Suprapubic skin (tissue), 4 donors: ENCODE data around the gene UGT3A1.

Experiments used
- CTCF ChIP-seq, 2 donors: fragments of 200-600 bp in 1 of 2; fragments of 450-650 bp in 1 of 2; sonication (generic) in 1 of 2; IDR thresholded peaks; one replicate each; pipeline ENCODE4 v1.5.1; 2016 to 2019; ENCODE audit warnings: antibody characterized with exemption in 2 of 2, mild to moderate bottlenecking in 1 of 2, moderate library complexity in 1 of 2
- EP300 ChIP-seq: sonication (generic); formaldehyde crosslinking; IDR thresholded peaks from one replicate; pipeline ENCODE4 v1.6.1; 2017; ENCODE audit warnings: antibody characterized with exemption
- POLR2A ChIP-seq, 2 donors: fragments of 450-650 bp; IDR thresholded peaks; one replicate each; pipeline ENCODE4 v1.6.1; 2017; ENCODE audit warnings: antibody characterized with exemption in 2 of 2, mild to moderate bottlenecking in 2 of 2, moderate library complexity in 2 of 2
- POLR2AphosphoS5 ChIP-seq, 3 donors: sonication (generic); formaldehyde crosslinking; IDR thresholded peaks; one replicate each; pipeline ENCODE4 v1.6.1; 2017; ENCODE audit warnings: antibody characterized with exemption in 3 of 3

GRCh38 chr5:35960328-35960727, 30.9 kb downstream of the UGT3A1 start:
- TF ChIP-seq CTCF (IDR thresholded peaks at IDR 0.05) (no peak), POLR2AphosphoS5 (IDR thresholded peaks at IDR 0.05) (no peak), POLR2A (IDR thresholded peaks at IDR 0.05) (no peak), EP300 (no peak)
